CD4-positive, alpha-beta T cell (primary cell): ENCODE data around the gene KIF7. TPM values are rescaled to one million over a fixed set of nuclear protein-coding genes. Genes with fewer than 3 reads are reported as not detected.

Source experiments
- total RNA-seq, 174 experiments: library from RNA in 2 of 174; stranded (reverse) in 2 of 174; gene quantifications; one replicate each; pipeline ENCODE4 v1.2.3 and lab custom pipeline; 2021 to 2026

KIF7 gene
- total RNA-seq, 2 experiments from 2014 or later = 0.08 to 0.20 TPM

Other genes with a start within 250 kb of the KIF7 start
- gene RHCG, start 158.9 kb downstream of the KIF7 start, total RNA-seq = not detected
- gene TICRR, start 80.0 kb downstream of the KIF7 start, total RNA-seq = under 1 TPM; 0.05 to 0.06 TPM
- gene PLIN1, start 23.9 kb upstream of the KIF7 start, total RNA-seq = under 1 TPM; 0.08 to 0.22 TPM
- under 1 TPM; 0.22 TPM for gene PEX11A, start 35.3 kb upstream of the KIF7 start, total RNA-seq
- not detected for gene WDR93, start 35.3 kb upstream of the KIF7 start, total RNA-seq
- under 1 TPM in 1 of 2 experiments, not detected in 1; 0.22 TPM for gene MESP1, start 95.8 kb upstream of the KIF7 start, total RNA-seq
- not detected for gene MESP2, start 120.9 kb upstream of the KIF7 start, total RNA-seq
- gene ANPEP, start 159.4 kb upstream of the KIF7 start, total RNA-seq = 1 to 10 TPM; 1.9 to 2.7 TPM
- 10 to 100 TPM; 18.9 to 20.5 TPM for gene AP3S2, start 238.5 kb upstream of the KIF7 start, total RNA-seq